GM18858 (cell line): Measurements from ENCODE around the gene GRIA3.

Source experiments
- ATAC-seq: cut with Tn5 transposase; IDR thresholded peaks from one replicate; pipeline ENCODE4 v1.9.1; 2021; ENCODE audit not compliant: unreplicated experiment

Gene GRIA3

GRCh38 chrX:123184219-123184865 is at the start of gene GRIA3:
Gene GRIA3 (plus strand): TSS chrX:123184278. CDS start chrX:123184536, 258 bp downstream.
- ATAC-seq = no peak

- no peak for ATAC-seq
Measured at GRCh38 chrX:123138473-123138872, 45.6 kb upstream of the GRIA3 start.

- ATAC-seq = no peak
Measured at GRCh38 chrX:123140454-123140853, 43.6 kb upstream of the GRIA3 start.

DNA sequence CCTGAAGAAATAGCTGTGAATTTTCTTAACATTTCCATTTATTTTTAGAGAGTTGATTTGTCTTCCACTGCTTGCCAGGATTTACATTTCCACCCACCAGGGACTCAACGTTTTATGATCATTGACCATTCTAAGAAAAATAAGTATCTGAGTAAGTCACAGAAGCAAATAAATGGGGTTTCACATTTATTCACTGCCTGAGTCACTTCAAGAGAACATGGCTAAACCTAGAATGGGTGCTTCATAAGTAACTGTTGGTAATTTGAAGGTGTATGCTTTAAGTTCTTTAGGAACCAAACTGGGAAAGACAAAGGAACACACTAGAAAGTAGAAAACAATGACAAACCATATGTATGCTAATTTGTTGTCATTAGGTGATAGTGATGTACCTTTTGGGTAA is 43.2 kb upstream of the GRIA3 start:
- ATAC-seq = no peak

DNA sequence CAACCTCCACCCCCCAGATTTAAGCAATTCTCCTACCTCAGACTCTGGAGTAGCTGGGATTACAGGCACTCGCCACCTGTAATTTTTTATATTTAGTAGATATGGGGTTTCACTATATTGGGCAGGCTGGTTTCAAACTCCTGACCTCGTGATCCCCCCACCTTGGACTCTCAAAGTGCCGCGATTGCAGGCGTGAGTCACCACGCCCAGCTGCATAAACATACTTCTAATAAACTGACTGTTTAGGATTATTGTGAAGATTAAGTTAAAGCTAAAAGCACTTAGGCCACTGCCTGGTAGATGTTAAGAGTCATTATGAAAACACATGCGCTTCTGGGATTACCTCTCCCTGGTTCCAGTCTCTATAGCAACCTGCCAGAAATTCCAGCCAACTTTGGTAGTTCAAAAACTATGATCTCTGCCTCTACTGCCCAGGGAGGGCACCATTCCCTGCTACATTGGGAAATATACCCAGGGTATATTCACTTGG is 30.2 kb upstream of the GRIA3 start:
- ATAC-seq = no peak

- no peak for ATAC-seq
Measured at GRCh38 chrX:123155327-123155726, 28.8 kb upstream of the GRIA3 start.

- no peak for ATAC-seq
Measured at GRCh38 chrX:123157586-123157985, 26.5 kb upstream of the GRIA3 start.

DNA sequence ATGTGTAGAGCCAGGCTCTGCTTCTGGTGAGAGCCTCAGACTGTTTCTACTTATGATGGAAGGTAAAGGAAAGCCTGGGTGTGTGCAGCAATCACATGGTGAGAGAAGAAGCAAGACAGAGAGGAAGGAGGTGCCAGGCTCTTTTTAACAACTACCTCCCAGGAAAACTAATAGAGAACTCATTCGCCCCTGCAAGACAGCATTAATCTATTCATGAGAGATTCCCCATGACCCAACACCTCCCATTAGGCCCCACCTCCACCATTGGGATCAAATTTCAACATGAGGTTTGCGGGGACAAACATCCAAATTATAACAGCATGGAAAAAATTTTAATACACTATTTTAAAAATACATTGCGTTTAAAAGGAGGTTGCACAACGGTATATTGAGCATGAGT is 24.7 kb upstream of the GRIA3 start:
- ATAC-seq = no peak

DNA sequence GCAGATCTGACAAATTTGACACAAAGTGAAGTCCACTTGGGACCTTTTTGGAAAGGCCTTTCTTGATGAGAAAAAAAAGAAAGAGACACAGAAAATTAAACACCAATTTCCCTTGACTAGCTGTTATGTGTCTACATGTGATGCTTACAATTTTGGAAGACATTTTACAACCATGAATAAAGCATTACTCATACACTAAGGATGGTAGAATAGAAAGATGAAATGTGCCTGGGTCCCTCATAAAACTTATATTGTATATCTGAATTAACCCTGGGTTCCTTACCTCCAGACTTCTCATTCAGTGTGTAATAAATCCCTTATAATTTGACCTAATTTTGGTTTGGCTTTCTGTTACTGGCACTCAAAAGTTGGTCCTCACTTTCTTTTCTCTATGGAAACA is 16.5 kb upstream of the GRIA3 start:
- ATAC-seq = no peak

DNA sequence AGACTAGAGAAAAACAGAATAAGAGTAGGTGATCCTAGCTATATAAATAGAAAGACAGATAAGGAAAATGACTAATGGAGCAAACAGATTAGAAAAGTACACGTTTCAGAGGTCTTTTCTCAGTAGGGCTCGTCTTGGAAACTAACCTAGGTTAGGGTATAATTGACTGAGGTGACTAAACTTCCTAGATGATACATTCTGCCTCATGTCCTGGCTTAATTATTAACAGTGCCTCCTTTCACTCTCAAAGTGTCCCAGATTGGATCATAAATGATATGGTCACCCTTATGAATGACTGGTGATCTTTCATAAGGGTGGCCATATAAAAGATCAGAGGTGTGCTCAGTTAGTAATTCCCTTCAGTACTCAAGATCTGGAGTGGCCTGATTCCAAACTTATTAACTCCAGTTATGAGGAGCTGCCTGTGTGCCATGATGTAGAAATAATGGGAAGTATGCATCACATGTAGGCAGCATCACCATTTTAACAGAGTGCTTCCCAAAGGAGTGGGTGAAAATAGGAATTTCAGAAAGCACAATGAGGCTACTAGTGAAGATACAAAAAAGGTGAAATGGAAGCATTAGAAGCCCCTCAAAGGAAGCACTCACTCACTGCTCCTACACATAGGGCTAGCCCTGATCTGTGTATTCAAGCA is 14.7 kb upstream of the GRIA3 start:
- ATAC-seq = no peak

GRCh38 chrX:123170546-123170945 is 13.5 kb upstream of the GRIA3 start:
- ATAC-seq = no peak

GRCh38 chrX:123171781-123172180 is 12.3 kb upstream of the GRIA3 start:
- ATAC-seq = no peak

GRCh38 chrX:123172869-123173268 is 11.2 kb upstream of the GRIA3 start:
- no peak for ATAC-seq

GRCh38 chrX:123173833-123174232 is 10.2 kb upstream of the GRIA3 start:
- no peak for ATAC-seq

DNA sequence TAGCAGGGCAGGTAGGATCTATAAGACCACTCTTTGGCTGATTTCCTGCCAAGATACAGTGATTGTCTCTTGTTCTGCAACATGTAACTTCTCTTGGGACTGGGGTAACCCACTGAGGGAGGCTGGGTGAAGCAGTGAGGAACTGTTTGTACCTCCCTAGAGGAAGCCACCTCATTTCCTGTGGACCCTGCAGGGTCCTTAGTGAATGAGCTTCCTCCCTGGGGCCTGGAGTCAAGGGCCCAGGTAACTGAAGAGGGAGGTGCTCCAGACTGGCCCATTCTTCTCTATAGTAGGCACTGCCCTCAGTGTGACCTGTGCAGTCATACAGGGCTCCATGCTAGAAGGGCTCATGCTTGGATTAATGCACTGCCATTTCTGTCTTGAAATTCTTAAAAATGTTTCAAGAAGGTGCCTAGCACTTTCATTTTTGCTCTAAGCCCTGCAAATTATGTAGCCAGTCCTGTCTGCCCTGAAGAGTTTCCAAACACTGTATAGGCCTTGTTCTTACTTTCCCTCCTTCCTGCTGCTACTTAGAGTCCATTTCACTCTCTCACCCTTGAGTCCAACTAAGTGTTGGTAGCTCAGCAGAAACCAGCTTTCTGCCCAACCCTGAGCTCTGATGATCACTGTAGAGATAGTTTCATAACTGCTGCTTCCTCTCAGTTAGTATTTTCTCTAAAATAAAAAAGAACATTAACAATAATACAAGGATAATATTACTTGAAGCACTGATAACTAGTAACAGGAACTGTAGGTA is 8.5 kb upstream of the GRIA3 start:
- no peak for ATAC-seq

DNA sequence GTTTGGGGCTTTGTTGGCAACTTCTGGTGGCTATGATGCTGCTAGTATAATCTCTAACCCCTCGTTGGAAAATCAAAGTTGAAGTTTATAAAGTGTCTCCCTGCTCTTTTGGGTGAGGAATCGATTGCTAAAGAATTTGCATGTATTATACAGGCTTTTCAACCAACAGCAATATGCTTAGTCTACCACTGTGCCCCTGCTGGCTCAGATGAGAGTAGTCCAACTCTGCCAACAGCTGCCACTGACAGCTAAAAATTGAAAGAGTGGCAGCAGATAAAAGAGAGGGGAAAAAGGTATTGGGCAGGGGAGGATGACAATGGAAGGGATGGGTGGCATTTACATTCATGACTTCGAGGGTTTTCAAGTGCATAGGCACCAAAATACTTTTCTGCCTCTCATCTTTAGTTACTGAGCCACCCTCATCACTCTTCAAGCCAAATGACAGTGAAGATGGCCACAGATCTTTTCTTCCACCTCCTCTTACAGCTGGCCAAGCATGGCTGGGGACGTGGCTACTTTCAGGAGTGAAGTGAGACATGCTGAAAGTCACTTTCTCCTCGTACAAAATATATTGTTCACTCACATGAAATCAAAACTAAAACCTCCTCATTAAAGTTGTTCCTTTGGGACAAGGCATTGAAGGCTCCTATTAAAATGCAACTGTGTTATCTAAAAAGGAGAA is 2.7 kb upstream of the GRIA3 start:
- no peak for ATAC-seq

- ATAC-seq = no peak
Measured at GRCh38 chrX:123184866-123185276, 793 bp downstream of the GRIA3 start.

- ATAC-seq = no peak
Measured at GRCh38 chrX:123185721-123186120, 1.6 kb downstream of the GRIA3 start.

GRCh38 chrX:123186801-123187200 is 2.7 kb downstream of the GRIA3 start:
- no peak for ATAC-seq

DNA sequence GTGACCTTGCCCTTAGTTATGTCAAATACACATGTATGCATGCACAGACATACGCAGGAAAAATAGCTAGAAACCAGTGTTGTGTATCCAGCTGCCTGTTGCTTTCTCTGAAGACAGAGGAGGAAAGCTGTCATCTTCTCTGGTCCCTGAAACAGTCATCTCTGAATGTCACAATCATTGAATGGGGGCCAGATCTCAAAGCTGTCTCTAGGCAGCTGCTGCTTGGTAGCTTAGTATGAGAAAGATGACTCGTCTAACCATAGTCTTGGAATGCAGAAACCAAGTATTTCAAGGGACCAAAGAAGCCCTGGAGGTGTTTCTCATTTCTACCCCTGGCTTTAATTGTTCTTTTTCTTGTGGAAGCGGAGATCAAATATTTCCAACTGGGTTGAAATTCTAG is 4.0 kb downstream of the GRIA3 start:
- ATAC-seq = no peak

DNA sequence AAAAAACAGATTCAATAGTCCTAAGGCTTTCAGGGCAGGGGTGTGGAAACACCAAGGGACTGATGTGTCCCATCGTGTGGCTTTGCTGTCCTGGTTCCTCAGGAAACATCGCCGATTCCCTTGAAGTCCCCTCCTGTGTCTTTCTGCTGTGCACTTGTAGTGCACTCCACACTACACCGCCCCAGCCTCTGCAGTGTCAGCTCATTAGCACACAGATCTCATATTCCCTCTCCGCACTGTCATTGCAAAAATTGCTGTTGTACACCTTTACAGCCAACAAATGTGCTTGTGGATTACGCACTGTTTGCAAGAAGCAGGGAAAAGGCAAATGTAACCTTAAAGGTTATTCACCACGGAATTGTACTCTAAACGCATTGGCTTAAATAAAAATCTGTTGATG is 5.3 kb downstream of the GRIA3 start:
- no peak for ATAC-seq
